HepG2 (cell line): ENCODE results near the gene FSTL1. TPM values are rescaled to one million over a fixed set of nuclear protein-coding genes. Genes with fewer than 3 reads are reported as not detected.
A peak's percentile ranks its signal among the peaks of the same experiment; 100 is the strongest.

Experiments
- ERF ChIP-seq: IDR thresholded peaks from 2 replicates; pipeline ENCODE4 v1.6.1; 2018; ENCODE audit warnings: missing biosample characterization, missing genetic modification reagents
- GATAD1 ChIP-seq: IDR thresholded peaks from 2 replicates; pipeline ENCODE4 v1.6.1; 2016; ENCODE audit warnings: missing genetic modification reagents, missing compliant biosample characterization
- GATAD2A ChIP-seq: IDR thresholded peaks from 2 replicates; pipeline ENCODE4 v1.6.1; 2016
- HDAC2 ChIP-seq: sonication (generic); formaldehyde crosslinking; IDR thresholded peaks from 2 replicates; pipeline ENCODE4 v1.4.0; 2020; ENCODE audit warnings: missing genetic modification reagents
- HNF4A ChIP-seq: sonication (generic); formaldehyde crosslinking; IDR thresholded peaks from 2 replicates; pipeline ENCODE4 v1.4.0; 2020; ENCODE audit warnings: missing genetic modification reagents
- IRF2 ChIP-seq: IDR thresholded peaks from 2 replicates; pipeline ENCODE4 v1.6.1; 2018; ENCODE audit warnings: missing genetic modification reagents, missing compliant biosample characterization
- KLF11 ChIP-seq: IDR thresholded peaks from 2 replicates; pipeline ENCODE4 v1.6.1; 2016; ENCODE audit warnings: missing compliant biosample characterization
- KLF16 ChIP-seq, 2 experiments: sonication (generic) in 1 of 2; formaldehyde crosslinking in 1 of 2; IDR thresholded peaks; 2 replicates each; pipeline versions ENCODE4 v1.6.1 to v1.8.0; 2016 to 2023; ENCODE audit warnings: missing genetic modification reagents in 2 of 2, missing compliant biosample characterization in 1 of 2
- MTF2 ChIP-seq: sonication (generic); formaldehyde crosslinking; IDR thresholded peaks from 2 replicates; pipeline ENCODE4 v1.5.0; 2020; ENCODE audit warnings: missing genetic modification reagents, borderline replicate concordance
- SOX13 ChIP-seq, 3 experiments: fragments of 450-650 bp in 1 of 3; sonication (generic) in 1 of 3; formaldehyde crosslinking in 1 of 3; IDR thresholded peaks in 2 of 3; conservative IDR thresholded peaks in 1 of 3; 2 replicates each; pipeline versions ENCODE4 v1.5.0 to v1.6.1; 2016 to 2020; ENCODE audit warnings: antibody characterized with exemption in 1 of 3, mild to moderate bottlenecking in 1 of 3, missing compliant biosample characterization in 1 of 3, missing genetic modification reagents in 1 of 3, moderate library complexity in 1 of 3
- TEAD3 ChIP-seq: optimal IDR thresholded peaks from 2 replicates; pipeline ENCODE3; 2016; ENCODE audit warnings: borderline replicate concordance
- ZNF567 ChIP-seq: sonication (generic); formaldehyde crosslinking; IDR thresholded peaks from 2 replicates; pipeline ENCODE4 v1.8.1; 2023; ENCODE audit warnings: mild to moderate bottlenecking, missing genetic modification reagents, borderline replicate concordance
- polyA plus RNA-seq, 8 experiments: library from polyadenylated mRNA; depleted of rRNA in 3 of 8; stranded (reverse) in 7 of 8; unstranded in 1 of 8; fragments of >200 nt; fragmentation: Illumina TruSeq in 4 of 8; extraction: Trizol in 4 of 8; gene quantifications; 2 replicates each; pipeline versions ENCODE4 v1.2.1 to v1.2.3, GENCODE V29; 2011 to 2016; ENCODE audit warnings: low read depth in 4 of 8, missing spikeins in 1 of 8, mixed read lengths in 1 of 8; ENCODE audit not compliant: insufficient read depth in 1 of 8
- total RNA-seq, 5 experiments: library from RNA; depleted of rRNA; stranded (reverse); fragments of >200 nt; fragmentation: Illumina TruSeq; extraction: Trizol; gene quantifications; 2 replicates each; pipeline ENCODE4 v1.2.3, GENCODE V29; 2016; ENCODE audit warnings: low read depth in 1 of 5
- TF ChIP-seq, protein P1 (sequence below): sonication (generic); formaldehyde crosslinking; IDR thresholded peaks from 2 replicates; pipeline ENCODE4 v1.8.1; 2023; ENCODE audit warnings: mild to moderate bottlenecking, moderate library complexity, missing genetic modification reagents
- TF ChIP-seq, protein P2 (sequence below): sonication (generic); formaldehyde crosslinking; IDR thresholded peaks from 2 replicates; pipeline ENCODE4 v1.5.0; 2020; ENCODE audit warnings: mild to moderate bottlenecking, missing genetic modification reagents, moderate library complexity
- TF ChIP-seq, protein P3 (sequence below): sonication (generic); formaldehyde crosslinking; conservative IDR thresholded peaks from 2 replicates; pipeline ENCODE4 v1.4.0; 2020; ENCODE audit warnings: missing genetic modification reagents
- TF ChIP-seq, protein P4 (sequence below): sonication (generic); formaldehyde crosslinking; IDR thresholded peaks from 2 replicates; pipeline ENCODE4 v1.4.0; 2020; ENCODE audit warnings: missing genetic modification reagents, borderline replicate concordance
- TF ChIP-seq, protein P5 (sequence below): sonication (generic); formaldehyde crosslinking; IDR thresholded peaks from 2 replicates; pipeline ENCODE4 v1.4.0; 2020; ENCODE audit warnings: low read depth, mild to moderate bottlenecking, missing genetic modification reagents

The FSTL1 gene
- total and polyA plus RNA-seq, 2 of the 13 experiments (the other 11 are each of a cell fraction or from before 2014, with no cell fraction given) = 0.07 to 0.29 TPM

DNA sequence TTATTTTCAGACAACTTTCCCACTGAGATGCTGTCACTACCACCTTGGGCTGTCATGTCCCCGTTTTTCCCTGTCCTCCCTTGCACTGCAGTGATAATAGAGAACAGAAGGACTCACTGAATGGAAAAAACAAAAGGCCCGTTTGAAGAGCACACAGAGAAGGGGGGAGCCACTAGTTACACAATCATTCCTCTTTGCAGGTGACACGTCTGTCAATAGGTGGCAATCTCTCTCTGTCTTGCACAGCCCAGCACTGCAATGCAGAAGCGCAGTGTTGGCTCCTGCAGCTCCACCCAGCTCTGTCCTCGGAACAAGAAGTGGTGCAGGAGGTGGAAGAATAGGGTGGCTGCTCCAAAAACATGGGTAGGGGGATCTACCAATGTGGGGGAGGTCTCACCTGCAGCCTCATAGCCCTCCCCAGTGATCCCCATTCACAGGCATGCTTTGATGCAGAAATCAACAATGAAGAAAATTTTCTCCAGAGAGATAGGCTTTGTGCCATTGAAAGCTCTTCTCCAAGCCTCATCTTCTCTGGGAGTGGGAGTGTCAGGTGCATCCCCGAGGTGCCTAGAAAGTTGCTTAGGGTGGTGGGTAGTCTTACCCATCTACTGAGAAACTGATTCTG is 31.8 kb downstream of the FSTL1 start (continued):
- TF ChIP-seq, protein P1, sequence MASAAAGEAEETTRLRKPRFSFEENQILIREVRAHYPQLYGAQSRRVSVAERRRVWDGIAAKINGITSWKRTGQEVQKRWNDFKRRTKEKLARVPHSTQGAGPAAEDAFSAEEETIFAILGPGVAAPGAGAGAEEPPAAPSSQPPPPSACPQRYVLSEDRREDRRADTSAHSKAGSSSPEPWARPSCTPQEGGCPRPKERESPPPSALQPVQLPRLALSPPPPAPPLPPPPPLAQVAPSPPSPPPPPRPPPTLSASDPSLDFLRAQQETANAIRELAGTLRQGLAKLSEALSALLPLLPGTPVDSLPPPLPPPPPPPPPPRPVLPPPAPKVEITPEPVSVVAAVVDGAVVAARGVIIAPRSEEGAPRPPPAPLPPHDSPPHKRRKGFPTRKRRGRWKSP (CRISPR knock-in tag) = 0 out of 2 replicates have a peak, but pooled peaks have one; percentile 55
- no peak for TF ChIP-seq ZNF567 (CRISPR knock-in tag)
- TF ChIP-seq HDAC2 (CRISPR knock-in tag) = peak; percentile 29; the same call in 1 of the 2 replicates
- TF ChIP-seq KLF11 (CRISPR knock-in tag) = 0 out of 2 replicates have a peak, but pooled peaks have one; percentile 32
- TF ChIP-seq SOX13 (IDR thresholded peaks at IDR 0.05) = no peak
- peak in 1 of 2 experiments; percentile 83; a peak in 2 of 4 replicates for TF ChIP-seq SOX13 (CRISPR knock-in tag; conservative IDR thresholded peaks at IDR 0.05 in 1 of 2, IDR thresholded peaks at IDR 0.05 in 1 of 2)
- TF ChIP-seq GATAD1 (CRISPR knock-in tag) = peak; percentile 46; the same call in 1 of the 2 replicates
- TF ChIP-seq HNF4A = no peak
- TF ChIP-seq MTF2 (CRISPR knock-in tag) = no peak
- TF ChIP-seq ERF (CRISPR knock-in tag) = peak; percentile 50; the same call in 1 of the 2 replicates
- 0 out of 2 replicates have a peak, but pooled peaks have one; percentile 34 for TF ChIP-seq GATAD2A (CRISPR knock-in tag)
- TF ChIP-seq IRF2 = peak; percentile 55; the same call in 1 of the 2 replicates
- TF ChIP-seq, protein P2, sequence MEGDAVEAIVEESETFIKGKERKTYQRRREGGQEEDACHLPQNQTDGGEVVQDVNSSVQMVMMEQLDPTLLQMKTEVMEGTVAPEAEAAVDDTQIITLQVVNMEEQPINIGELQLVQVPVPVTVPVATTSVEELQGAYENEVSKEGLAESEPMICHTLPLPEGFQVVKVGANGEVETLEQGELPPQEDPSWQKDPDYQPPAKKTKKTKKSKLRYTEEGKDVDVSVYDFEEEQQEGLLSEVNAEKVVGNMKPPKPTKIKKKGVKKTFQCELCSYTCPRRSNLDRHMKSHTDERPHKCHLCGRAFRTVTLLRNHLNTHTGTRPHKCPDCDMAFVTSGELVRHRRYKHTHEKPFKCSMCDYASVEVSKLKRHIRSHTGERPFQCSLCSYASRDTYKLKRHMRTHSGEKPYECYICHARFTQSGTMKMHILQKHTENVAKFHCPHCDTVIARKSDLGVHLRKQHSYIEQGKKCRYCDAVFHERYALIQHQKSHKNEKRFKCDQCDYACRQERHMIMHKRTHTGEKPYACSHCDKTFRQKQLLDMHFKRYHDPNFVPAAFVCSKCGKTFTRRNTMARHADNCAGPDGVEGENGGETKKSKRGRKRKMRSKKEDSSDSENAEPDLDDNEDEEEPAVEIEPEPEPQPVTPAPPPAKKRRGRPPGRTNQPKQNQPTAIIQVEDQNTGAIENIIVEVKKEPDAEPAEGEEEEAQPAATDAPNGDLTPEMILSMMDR (CRISPR knock-in tag) = peak; percentile 91
- TF ChIP-seq KLF16 (CRISPR knock-in tag; IDR thresholded peaks at IDR 0.05) = peak in 1 of 2 experiments; percentile 53; a peak in 1 of 4 replicates
- TF ChIP-seq, protein P3, sequence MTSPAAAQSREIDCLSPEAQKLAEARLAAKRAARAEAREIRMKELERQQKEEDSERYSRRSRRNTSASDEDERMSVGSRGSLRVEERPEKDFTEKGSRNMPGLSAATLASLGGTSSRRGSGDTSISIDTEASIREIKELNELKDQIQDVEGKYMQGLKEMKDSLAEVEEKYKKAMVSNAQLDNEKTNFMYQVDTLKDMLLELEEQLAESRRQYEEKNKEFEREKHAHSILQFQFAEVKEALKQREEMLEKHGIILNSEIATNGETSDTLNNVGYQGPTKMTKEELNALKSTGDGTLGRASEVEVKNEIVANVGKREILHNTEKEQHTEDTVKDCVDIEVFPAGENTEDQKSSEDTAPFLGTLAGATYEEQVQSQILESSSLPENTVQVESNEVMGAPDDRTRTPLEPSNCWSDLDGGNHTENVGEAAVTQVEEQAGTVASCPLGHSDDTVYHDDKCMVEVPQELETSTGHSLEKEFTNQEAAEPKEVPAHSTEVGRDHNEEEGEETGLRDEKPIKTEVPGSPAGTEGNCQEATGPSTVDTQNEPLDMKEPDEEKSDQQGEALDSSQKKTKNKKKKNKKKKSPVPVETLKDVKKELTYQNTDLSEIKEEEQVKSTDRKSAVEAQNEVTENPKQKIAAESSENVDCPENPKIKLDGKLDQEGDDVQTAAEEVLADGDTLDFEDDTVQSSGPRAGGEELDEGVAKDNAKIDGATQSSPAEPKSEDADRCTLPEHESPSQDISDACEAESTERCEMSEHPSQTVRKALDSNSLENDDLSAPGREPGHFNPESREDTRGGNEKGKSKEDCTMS = no peak
- TF ChIP-seq TEAD3 (CRISPR knock-in tag) = peak; percentile 49
- TF ChIP-seq, protein P4, sequence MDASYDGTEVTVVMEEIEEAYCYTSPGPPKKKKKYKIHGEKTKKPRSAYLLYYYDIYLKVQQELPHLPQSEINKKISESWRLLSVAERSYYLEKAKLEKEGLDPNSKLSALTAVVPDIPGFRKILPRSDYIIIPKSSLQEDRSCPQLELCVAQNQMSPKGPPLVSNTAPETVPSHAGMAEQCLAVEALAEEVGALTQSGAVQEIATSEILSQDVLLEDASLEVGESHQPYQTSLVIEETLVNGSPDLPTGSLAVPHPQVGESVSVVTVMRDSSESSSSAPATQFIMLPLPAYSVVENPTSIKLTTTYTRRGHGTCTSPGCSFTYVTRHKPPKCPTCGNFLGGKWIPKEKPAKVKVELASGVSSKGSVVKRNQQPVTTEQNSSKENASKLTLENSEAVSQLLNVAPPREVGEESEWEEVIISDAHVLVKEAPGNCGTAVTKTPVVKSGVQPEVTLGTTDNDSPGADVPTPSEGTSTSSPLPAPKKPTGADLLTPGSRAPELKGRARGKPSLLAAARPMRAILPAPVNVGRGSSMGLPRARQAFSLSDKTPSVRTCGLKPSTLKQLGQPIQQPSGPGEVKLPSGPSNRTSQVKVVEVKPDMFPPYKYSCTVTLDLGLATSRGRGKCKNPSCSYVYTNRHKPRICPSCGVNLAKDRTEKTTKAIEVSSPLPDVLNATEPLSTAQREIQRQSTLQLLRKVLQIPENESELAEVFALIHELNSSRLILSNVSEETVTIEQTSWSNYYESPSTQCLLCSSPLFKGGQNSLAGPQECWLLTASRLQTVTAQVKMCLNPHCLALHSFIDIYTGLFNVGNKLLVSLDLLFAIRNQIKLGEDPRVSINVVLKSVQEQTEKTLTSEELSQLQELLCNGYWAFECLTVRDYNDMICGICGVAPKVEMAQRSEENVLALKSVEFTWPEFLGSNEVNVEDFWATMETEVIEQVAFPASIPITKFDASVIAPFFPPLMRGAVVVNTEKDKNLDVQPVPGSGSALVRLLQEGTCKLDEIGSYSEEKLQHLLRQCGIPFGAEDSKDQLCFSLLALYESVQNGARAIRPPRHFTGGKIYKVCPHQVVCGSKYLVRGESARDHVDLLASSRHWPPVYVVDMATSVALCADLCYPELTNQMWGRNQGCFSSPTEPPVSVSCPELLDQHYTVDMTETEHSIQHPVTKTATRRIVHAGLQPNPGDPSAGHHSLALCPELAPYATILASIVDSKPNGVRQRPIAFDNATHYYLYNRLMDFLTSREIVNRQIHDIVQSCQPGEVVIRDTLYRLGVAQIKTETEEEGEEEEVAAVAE = 0 out of 2 replicates have a peak, but pooled peaks have one; percentile 40
- TF ChIP-seq, protein P5, sequence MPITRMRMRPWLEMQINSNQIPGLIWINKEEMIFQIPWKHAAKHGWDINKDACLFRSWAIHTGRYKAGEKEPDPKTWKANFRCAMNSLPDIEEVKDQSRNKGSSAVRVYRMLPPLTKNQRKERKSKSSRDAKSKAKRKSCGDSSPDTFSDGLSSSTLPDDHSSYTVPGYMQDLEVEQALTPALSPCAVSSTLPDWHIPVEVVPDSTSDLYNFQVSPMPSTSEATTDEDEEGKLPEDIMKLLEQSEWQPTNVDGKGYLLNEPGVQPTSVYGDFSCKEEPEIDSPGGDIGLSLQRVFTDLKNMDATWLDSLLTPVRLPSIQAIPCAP (CRISPR knock-in tag) = no peak
